OCI-LY3 (cell line): ENCODE results near the gene ATF6.

Experiments
- CTCF ChIP-seq: fragments of 200-600, 300-600 bp; sonication (generic); IDR thresholded peaks from 2 replicates; pipeline ENCODE4 v1.5.1; 2014; ENCODE audit warnings: antibody characterized with exemption, low read length, low read depth
- EZH2phosphoT487 ChIP-seq: fragments of 200-600 bp; shearing (Covaris generic); IDR thresholded peaks from 2 replicates; pipeline ENCODE4 v1.6.1; 2018; ENCODE audit warnings: antibody characterized with exemption, mixed run types, low read depth

- no peak for TF ChIP-seq CTCF
- no peak for TF ChIP-seq EZH2phosphoT487
These were observed 33.7 kb downstream of the ATF6 start for GRCh38 chr1:161799792-161800191.
